ENCODE results near the gene KCNJ15. TPM values are rescaled to one million over a fixed set of nuclear protein-coding genes. Genes with fewer than 3 reads are reported as not detected.

KCNJ15 gene
- total RNA-seq, 1 experiment from 2014 or later, result not detected

DNA sequence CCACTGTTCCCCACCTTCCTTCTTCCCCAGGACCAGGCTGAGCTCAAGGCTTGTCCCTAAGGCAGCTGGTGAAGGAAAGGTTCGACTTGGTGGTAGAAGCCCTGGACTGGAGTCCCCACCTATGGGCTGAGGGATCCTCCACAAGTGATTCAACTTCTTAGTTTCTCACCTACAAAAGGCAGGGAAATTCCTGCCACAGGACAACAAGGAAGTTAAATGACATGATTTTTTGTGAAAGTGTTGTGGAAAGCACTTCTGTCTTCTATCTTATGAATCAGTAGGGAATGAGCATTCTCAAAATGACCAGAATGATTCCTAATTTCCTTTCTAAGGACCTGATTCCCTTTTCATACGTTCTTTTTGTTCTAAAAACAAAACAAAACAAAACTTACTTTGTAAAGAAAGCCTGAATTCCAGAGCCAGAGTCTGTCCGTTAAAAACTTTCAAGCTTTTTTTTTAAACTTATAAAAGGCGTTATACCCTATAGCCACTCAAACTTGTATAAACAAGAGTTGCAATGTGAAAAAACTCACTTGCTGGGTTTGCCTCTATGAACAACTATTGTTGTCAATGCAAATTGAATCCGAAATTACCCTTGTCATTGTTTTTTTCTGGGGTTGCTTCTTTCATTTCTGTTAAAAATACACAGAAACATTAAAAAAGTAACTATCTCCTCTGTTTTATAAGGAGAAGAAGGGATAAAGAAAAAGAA is 12.2 kb downstream of the KCNJ15 start:
- Histone ChIP-seq H3K79me2 (ENCODE audit: insufficient read depth, low read length) (no peaks in the 10 kb centered on the region), H3K9me2 (ENCODE audit: insufficient read depth) (no peaks in the 10 kb centered on the region), H3K9me3 (ENCODE audit: control insufficient read depth in 1 of 2, insufficient read depth in 1 of 2, low read depth in 1 of 2, low read length in 2 of 2) (no peaks in the 10 kb centered on the region; a peak in 1 of 4 replicates), H3K4me3 (replicated peaks in 1 of 2; ENCODE audit: low read depth in 1 of 2, low read length in 2 of 2) (no peak overlapping the region), H3K9ac (ENCODE audit: low read length) (no peak overlapping the region), H3K27me3 (ENCODE audit: insufficient read depth, low read length) (no peaks in the 10 kb centered on the region), H3K27ac (ENCODE audit: low read depth, low read length) (no peak overlapping the region), H4K20me1 (ENCODE audit: insufficient read depth) (no peaks in the 10 kb centered on the region), H3K4me1 (ENCODE audit: control insufficient read depth in 1 of 2, insufficient read depth in 2 of 2, low read length in 2 of 2) (no peaks in the 10 kb centered on the region), H3K36me3 (ENCODE audit: control insufficient read depth in 1 of 2, insufficient read depth in 2 of 2, low read length in 2 of 2) (no peaks in the 10 kb centered on the region), H2AFZ (ENCODE audit: low read depth, low read length, poor library complexity, severe bottlenecking) (no peak overlapping the region), H3K4me2 (ENCODE audit: low read length) (no peak overlapping the region)
- ATAC-seq, result no peak
- DNase-seq (ENCODE audit: low read depth, low spot score), result no peak
- RAD21 ChIA-PET (ENCODE audit: low non-redundant PET in 1 of 2, low total read pairs in 2 of 2, uncharacterized antibody in 2 of 2, unreplicated experiment in 2 of 2), result no interaction called here
- intact Hi-C loops (cut with micrococcal nuclease), result no loop called here
- BruUV-seq (replicated peaks), result no TSS peak
- no peak for TF ChIP-seq RAD21 (IDR thresholded peaks at IDR 0.05; ENCODE audit: low read depth)
- no peak for TF ChIP-seq ZNF274 (IDR thresholded peaks at IDR 0.05; ENCODE audit: low read depth, low read length)
- no peak for TF ChIP-seq SRF (IDR thresholded peaks at IDR 0.05; ENCODE audit: low read depth)
- TF ChIP-seq, protein P1, sequence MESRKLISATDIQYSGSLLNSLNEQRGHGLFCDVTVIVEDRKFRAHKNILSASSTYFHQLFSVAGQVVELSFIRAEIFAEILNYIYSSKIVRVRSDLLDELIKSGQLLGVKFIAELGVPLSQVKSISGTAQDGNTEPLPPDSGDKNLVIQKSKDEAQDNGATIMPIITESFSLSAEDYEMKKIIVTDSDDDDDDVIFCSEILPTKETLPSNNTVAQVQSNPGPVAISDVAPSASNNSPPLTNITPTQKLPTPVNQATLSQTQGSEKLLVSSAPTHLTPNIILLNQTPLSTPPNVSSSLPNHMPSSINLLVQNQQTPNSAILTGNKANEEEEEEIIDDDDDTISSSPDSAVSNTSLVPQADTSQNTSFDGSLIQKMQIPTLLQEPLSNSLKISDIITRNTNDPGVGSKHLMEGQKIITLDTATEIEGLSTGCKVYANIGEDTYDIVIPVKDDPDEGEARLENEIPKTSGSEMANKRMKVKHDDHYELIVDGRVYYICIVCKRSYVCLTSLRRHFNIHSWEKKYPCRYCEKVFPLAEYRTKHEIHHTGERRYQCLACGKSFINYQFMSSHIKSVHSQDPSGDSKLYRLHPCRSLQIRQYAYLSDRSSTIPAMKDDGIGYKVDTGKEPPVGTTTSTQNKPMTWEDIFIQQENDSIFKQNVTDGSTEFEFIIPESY (IDR thresholded peaks at IDR 0.05; ENCODE audit: extremely low read depth, insufficient replicate concordance, low read length), result no peak
- TF ChIP-seq POLR2AphosphoS5 (IDR thresholded peaks at IDR 0.05; ENCODE audit: low read depth, low read length), result no peak
- TF ChIP-seq, protein P2, sequence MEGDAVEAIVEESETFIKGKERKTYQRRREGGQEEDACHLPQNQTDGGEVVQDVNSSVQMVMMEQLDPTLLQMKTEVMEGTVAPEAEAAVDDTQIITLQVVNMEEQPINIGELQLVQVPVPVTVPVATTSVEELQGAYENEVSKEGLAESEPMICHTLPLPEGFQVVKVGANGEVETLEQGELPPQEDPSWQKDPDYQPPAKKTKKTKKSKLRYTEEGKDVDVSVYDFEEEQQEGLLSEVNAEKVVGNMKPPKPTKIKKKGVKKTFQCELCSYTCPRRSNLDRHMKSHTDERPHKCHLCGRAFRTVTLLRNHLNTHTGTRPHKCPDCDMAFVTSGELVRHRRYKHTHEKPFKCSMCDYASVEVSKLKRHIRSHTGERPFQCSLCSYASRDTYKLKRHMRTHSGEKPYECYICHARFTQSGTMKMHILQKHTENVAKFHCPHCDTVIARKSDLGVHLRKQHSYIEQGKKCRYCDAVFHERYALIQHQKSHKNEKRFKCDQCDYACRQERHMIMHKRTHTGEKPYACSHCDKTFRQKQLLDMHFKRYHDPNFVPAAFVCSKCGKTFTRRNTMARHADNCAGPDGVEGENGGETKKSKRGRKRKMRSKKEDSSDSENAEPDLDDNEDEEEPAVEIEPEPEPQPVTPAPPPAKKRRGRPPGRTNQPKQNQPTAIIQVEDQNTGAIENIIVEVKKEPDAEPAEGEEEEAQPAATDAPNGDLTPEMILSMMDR (IDR thresholded peaks at IDR 0.05 in 2 of 3, conservative IDR thresholded peaks at IDR 0.05 in 1 of 3; ENCODE audit: borderline replicate concordance in 1 of 3, insufficient read depth in 1 of 3, low read depth in 2 of 3, low read length in 2 of 3), result no peak
- POLR2A ChIA-PET, result no interaction called here
- CTCF ChIA-PET, result no interaction called here

All from HCT116 (cell line).